COLO668 (cell line): ENCODE measurements around the gene MMD2.
A peak's percentile ranks its signal among the peaks of the same experiment; 100 is the strongest.

Experiments
- DNase-seq: peaks from one replicate; lab custom pipeline; 2025; ENCODE audit not compliant: unreplicated experiment; lab: John Stamatoyannopoulos, UW

MMD2 gene

GRCh38 chr7:4871930-4872675 is 86.9 kb downstream of the MMD2 start:
- DNase-seq = no peak

GRCh38 chr7:4871056-4871680 is 87.8 kb downstream of the MMD2 start:
- no peak for DNase-seq

- no peak for DNase-seq
These were observed 90.5 kb downstream of the MMD2 start for GRCh38 chr7:4868493-4868892.

- DNase-seq = no peak
These were observed 92.2 kb downstream of the MMD2 start for GRCh38 chr7:4866528-4867496.

- no peak for DNase-seq
These were observed 96.8 kb downstream of the MMD2 start for GRCh38 chr7:4862156-4862555.

GRCh38 chr7:4861673-4862072 is 97.3 kb downstream of the MMD2 start, which contains the start of gene PAPOLB:
PAPOLB (minus strand) TSS chr7:4862030; CDS start chr7:4861810, 220 bp downstream.
- DNase-seq = no peak

GRCh38 chr7:4861227-4861626 is 97.8 kb downstream of the MMD2 start:
- DNase-seq = no peak

GRCh38 chr7:4857189-4857588 is 101.8 kb downstream of the MMD2 start:
- no peak for DNase-seq

- peak; percentile 64 for DNase-seq
These were observed 102.5 kb downstream of the MMD2 start for GRCh38 chr7:4856336-4857057.
